ENCODE data around the gene STXBP5. TPM values are rescaled to one million over a fixed set of nuclear protein-coding genes. Genes with fewer than 3 reads are reported as not detected.

The STXBP5 gene
- total and polyA plus RNA-seq, 9 of the 15 experiments (the other 6 are each of a cell fraction or from before 2014, with no cell fraction given) = 23.3 to 172 (median 71.5) TPM

GRCh38 chr6:147204060-147204785, at the start of gene STXBP5 (continued):
- TF ChIP-seq ZNF398 (CRISPR knock-in tag; IDR thresholded peaks at IDR 0.05) (no peak), CBX1 (IDR thresholded peaks at IDR 0.05; ENCODE audit: low read depth) (0 out of 2 replicates have a peak, but pooled peaks have one; percentile 72), FOXP4 (CRISPR knock-in tag; IDR thresholded peaks at IDR 0.05; ENCODE audit: borderline replicate concordance) (no peak), GATAD2A (IDR thresholded peaks at IDR 0.05) (0 out of 2 replicates have a peak, but pooled peaks have one; percentile 29), ZNF12 (CRISPR knock-in tag; IDR thresholded peaks at IDR 0.05) (peak; percentile 62; the same call in 1 of the 2 replicates), POLR2AphosphoS5 (IDR thresholded peaks at IDR 0.05; ENCODE audit: control insufficient read depth, insufficient read depth, low read depth, low read length) (peak; percentile 34; the same call in 1 of the 2 replicates), KHSRP (IDR thresholded peaks at IDR 0.05) (no peak), KLF1 (tag; IDR thresholded peaks at IDR 0.05) (no peak), USF2 (CRISPR knock-in tag; IDR thresholded peaks at IDR 0.05) (no peak), RB1 (IDR thresholded peaks at IDR 0.05; ENCODE audit: low read depth) (0 out of 2 replicates have a peak, but pooled peaks have one; percentile 39), SNIP1 (IDR thresholded peaks at IDR 0.05; ENCODE audit: low read depth) (no peak), PHF8 (IDR thresholded peaks at IDR 0.05; ENCODE audit: borderline replicate concordance, low read length) (0 out of 2 replicates have a peak, but pooled peaks have one; percentile 11), NELFE (IDR thresholded peaks at IDR 0.05; ENCODE audit: insufficient read depth, insufficient read length) (no peak), THAP12 (CRISPR knock-in tag; IDR thresholded peaks at IDR 0.05) (no peak), IFI16 (CRISPR knock-in tag; IDR thresholded peaks at IDR 0.05) (no peak), MXI1 (IDR thresholded peaks at IDR 0.05; ENCODE audit: low read depth, low read length) (no peak), TARDBP (IDR thresholded peaks at IDR 0.05) (no peak)

Data from K562 (cell line).